DMS 273 (cell line): ENCODE results near the gene RASA3.

Source experiments
- DNase-seq: peaks from one replicate; lab custom pipeline; 2025; ENCODE audit not compliant: unreplicated experiment; lab: John Stamatoyannopoulos, UW

Gene RASA3

DNA sequence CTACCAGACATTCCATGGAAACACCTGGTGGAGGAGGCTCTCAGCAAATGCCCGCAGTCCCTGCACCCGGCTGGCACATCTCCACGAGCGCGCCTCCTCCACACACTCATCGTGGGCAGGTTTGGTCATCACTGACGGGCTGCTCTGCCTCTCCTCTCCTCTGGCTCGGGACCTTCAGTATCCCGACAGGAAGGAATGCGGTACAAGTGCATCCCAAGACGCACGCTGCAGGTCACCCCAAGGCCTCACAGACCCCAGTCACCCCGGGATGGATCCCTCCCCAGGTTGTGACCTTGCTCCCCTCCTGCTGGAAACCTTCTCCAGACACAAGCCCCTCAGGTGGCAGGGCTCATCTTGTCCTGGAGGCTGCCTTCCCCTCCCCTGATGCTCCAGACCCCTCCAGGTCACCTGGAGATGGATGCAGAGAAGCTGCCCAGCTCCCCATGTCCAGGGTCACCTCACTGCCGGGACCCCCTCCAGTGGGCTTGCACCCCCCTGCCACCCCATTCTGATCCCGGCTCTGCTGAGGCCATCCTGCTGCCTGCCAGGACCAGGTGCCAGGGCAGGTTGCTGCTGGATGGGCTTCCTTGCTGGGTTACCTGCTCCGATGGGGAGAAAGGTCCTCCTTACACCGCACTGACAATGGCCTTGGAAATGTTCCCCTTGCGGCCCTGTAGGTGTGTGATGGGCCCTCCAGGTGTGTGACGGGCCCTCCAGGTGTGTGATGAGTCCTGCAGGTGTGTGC, 188.4 kb downstream of the RASA3 start:
- DNase-seq = no peak

DNA sequence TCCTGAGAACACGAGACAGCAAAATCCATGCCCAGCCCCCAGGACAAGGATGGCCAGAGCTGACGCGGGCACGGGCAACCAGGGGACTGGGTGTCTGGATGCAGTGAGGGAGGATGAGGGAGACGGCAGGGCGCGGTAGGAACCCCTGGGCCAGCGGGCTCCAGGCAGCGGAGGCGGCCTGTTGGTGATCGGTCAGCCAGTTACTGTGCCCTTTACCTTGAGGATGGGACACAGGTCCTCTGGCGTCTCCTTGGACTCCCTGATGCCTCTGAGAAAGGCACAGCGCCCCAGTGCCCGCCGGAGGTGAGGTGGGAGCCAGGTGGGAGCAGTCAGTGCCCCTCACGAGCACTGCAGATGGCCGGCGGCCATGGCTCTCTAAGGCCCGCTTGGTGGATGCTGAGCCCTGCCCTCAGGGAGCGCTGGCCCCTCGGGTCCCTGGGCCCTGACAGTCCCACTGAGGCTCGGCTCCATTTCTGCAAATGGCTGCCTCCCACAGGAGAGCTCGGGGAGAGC, 189.8 kb downstream of the RASA3 start:
- DNase-seq = no peak

DNA sequence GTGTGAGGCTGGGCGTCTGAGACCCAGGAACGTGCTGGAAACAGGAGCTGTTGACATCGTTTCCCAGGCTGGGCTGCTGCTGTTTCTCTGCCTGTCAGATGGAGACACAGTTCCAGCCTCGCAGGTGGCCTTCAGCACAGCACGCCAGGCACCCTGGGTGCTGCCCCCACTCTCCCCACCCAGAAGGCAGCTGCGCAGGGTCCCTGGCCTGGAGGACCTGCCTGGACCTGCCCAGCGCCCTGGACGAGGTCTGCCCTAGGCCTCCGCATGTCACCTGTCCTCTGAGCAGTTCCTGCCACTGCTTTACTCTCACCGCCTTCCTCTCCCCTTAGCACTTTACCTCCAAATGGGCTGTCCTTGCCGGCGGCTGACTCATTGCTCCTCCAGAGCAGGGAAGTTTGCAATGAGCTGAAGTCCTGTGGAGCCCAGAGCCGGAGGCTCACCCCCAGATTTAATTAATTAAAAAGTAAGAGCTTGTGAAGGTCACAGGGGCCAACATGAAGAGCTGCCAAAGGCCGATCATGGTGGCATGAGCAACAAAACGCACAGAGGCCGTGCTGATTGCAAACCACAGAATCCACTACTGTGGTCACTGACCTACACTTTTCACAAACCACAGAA, 190.7 kb downstream of the RASA3 start:
- DNase-seq = no peak

DNA sequence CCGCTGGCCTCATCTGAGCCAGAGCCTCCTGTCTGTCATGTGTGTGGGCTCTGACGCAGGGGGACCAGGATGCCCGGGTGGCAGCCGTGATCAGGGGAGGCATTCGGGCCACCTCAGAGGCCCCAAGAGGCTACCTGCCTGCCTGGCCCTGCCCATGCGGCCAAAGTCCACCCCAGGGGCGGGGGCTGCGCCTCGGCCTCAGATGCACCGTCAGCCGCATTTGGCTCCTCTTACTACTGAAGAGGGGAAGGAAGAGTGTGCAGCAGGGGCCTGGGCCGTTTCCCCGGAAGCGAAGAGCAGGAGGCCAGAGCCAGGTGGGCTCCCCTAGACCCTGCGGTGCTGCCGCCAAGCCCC, 192.5 kb downstream of the RASA3 start:
- DNase-seq = no peak

DNA sequence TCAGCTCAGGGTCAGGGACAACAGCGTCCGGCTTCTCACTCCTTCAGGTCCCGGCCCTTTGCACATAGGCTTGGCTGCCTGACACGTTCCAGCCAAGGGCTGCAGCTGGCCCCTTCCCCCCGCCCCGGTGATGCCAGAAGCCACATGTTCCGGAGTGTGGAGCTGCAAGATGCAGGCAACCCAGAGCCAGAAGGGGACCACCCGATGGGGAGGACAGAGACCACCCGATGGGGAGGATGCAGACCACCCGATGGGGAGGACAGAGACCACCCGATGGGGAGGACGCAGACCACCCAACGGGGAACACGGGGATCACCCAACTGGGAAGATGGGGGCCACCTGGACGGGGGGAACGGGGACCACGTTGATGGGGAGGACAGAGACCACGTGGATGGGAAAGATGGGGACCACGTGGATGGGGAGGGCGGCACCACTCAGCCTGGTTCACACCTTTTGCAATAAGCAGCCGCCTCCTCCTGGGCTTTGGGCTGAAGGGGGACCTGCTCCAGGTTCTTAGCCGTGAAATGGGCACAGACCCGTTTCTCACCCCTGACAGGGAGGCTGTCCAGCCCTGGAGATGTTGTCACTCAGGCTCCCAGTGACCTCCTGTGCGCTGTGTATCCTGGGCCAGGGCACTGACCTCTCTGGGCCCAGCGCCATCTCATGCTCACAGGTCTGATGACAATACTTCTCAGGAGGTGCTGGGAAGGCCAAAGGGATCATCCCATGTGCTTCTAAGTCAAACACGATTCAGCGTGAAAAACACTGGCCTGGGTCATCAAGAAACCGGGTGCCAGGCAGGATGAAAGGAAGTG, 193.1 kb downstream of the RASA3 start:
- peak; percentile 47 for DNase-seq

DNA sequence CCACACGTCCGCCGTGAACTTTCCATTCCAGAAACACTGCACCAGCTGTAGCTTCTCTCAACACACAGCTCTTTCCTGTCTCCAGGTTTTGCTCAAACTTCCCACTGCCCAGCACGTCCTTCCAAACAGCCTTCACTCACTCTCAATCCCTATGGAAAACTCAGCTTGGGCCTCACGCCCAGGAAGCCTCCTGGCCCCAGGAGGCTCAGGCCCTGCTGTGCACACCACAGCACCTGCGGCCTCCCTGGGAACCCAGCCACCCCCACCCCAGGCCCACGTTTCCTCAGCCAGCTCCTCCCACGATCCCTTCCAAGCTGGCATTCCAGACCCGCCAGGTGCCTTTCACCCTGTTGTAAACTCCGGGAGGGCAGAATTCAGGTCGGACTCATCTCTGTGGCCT, 193.7 kb downstream of the RASA3 start:
- peak; percentile 47 for DNase-seq

DNA sequence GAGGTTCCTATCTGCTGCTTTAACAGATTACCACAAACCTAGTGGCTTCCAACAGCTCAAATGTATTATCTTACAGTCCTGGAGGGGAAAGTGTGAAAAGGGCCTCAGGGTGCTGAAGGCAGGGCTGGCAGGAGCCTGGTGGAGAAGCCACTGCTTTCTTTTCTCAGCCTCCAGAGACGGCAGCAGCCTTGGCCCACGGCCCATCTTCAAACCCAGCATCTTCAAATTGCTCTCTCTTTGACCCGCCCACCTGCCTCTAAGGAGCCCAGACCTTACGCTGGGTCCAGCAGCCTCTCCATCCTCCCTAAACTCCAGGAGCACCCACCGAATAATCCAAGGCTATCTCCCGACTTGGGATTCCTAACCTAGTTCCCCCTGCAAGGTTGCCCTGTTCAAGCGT, 194.2 kb downstream of the RASA3 start:
- peak; percentile 18 for DNase-seq

DNA sequence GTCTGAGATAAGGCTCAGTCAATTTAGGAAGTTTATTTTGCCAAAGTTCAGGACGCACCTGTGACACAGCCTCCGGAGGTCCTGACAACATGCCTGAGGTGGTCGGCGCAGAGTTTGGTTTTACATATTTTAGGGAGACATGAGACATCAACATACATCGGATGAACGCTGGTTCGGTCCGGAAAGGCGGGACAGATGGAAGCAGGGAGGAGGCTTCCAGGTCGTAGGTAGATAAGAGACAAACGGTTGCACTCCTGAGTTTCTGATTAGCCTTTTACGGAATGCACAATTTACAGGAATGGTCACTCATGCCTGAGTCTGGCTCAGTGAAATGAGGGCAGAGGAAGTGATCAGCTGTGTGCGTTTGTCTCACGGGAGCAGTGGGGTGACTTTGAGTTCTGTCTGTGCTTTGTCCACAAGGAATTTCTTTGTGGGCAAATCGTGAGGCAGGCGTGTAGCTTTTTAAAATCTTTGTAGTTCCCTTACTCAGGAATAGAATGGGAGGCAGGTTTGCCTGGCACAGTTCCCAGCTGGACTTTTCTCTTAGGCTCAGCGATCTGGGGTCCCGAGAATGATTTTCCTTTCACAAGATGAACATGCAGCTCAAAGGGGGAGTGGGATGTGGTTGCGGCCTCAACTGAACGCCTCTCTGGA, 194.8 kb downstream of the RASA3 start:
- no peak for DNase-seq

DNA sequence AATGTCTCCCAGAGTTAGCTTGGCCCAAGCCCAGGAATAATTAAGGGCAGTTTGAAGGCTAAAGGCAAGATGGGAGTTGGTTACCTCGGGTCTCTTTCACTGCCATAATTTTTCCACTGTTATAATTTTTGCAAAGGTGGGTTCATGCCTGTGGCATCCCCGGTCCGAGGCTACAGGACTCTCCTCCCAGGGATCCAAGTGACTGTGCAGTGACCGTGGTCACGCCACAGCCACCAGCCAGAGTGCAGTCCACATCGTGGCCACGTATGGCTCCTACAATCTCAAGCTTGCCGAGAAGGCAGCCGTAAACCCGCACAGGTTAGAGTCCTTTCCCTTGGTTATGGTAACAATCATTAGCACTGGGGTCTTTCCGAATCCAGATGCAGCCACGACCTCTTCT, 195.3 kb downstream of the RASA3 start:
- no peak for DNase-seq

DNA sequence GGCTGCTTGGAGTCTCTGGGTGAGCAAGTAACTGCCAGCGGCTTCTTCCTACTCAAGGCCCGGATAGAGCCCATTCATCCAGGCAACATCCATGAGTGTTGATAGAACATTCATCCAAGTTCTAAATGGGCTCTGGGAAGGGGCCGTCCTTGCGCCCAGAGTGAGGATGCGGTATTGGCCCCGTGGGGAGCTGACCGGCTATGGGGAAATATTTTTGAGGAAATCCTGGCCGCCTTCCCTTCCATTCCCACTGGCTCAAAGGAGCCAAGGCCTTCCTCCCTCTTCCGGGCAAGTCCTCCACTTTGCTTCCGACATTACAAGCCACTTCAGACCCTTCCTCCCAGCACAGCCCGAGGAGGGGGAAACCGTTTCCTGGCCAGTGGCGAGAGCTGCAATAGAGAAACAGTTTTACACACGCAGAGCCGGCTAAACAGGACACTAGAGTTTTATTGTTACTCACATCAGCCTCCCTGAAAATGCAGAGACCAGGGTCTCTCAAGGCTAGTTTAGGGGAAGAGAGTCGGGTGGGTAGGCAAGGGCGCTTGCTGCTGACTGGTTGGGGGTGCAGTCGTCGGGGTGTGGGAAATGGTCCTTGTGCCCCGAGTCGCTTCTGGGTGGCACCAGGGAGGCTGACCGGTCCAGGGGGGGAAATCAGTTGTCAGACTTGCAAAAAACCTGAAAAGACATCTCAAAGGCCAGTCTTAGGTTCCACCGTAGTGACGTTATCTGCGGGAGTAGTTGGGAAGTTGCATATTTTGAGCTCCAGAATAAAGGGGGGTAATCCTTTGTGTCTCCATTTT, 196.1 kb downstream of the RASA3 start:
- no peak for DNase-seq

DNA sequence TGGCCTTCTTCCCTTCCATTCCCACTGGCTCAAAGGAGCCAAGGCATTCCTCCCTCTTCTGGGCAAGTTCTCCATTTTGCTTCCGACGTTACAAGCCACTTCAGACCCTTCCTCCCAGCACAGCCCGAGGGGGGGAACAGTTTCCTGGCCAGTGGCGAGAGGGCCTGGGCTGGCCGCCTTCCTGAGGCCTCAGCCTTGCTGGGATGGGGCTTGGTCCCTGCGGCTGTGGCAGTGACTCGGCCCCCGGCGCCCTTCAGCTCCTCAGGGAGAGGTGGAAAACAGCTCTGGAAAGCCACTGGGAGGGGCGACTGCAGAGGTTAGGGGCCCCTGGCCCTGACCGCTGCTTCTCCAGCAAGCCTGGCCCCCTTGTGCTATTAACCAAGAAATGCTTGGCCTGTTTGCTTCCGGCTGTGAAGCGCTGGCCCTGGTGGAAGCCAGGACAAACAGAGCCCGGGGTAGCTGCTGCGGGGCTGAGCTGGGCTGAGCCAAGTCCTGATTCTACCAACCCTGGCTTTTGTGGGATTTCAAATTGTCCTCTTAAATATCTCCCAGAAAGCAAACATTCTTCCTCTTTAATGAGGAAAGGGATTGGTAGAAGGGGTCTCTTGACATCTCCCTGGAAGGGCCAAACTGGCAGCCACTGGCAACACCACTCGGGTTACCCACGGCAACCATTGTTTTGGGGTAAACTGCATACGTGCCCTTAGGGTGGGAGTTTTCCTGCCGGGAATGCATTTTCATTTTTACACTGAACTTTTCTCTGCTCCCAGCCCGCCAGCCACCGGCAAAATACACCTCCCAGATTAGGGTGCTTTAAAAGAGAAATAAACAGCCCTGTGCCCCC, 197.2 kb downstream of the RASA3 start:
- DNase-seq = no peak

DNA sequence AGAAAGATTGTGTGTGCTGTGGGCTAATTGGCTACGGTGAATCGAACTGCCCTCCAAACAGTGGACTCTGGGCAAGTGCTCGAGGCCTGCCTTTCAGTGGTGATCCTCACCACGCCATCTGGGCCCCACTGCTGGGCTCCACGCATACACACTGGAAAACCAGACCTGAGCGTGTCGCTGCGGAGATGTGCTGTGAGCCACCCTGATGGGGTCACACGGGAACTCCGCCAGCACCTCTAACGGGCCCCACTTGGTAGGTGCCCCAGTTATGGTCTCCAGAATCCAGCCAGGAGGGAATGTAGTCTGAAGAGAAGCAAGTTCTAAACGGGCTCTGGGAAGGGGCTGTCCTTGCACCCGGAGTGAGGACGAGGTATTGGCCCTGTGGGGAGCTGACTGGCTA, 197.8 kb downstream of the RASA3 start:
- DNase-seq = no peak

DNA sequence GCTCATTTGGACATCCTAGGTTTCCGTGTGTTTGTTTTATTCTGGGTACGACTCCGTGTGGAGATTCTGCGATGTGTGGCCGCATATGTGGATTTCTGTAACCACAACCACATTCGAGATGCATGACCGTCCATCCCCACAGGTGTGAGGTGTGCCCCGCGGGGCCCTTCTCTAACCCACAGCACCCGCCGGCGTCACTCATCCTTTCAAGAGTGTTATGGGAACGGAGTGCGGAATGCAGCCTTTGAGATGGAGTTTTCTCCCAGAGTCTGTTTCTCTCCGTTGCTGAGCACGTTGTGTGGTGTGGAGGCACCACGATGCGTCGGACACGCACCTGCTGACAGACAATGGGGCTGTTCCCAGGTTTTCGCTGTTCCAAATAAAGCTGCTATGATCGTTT, 198.5 kb downstream of the RASA3 start:
- no peak for DNase-seq

DNA sequence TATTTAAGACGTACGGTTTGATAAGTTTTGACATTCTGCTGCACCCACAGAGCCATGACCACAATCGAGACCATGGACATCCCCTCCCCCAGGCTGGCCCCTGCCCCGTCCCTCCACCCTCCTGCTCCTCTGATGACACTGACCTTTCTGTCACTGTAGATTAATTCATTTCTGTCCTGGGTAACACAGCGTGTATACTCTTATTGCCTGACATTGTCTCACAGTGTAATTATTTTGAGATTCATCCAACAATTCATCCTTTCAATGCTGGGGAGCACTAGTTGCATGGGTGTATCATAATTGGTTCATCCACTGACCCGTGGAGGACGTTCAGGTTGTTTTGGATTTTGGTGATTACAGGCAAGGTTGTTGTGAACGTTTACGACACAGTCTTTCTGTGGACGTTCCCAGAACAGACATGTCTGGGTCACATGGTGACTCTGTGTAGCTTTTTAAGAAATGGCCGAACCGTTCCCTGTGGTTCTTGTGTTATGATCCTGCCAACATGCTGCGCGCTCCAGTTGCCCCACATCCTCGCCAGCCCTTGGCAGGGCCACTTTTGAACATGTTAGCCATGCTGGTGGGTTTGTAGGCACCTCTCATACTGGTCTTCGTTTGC, 200.5 kb downstream of the RASA3 start:
- DNase-seq = no peak

DNA sequence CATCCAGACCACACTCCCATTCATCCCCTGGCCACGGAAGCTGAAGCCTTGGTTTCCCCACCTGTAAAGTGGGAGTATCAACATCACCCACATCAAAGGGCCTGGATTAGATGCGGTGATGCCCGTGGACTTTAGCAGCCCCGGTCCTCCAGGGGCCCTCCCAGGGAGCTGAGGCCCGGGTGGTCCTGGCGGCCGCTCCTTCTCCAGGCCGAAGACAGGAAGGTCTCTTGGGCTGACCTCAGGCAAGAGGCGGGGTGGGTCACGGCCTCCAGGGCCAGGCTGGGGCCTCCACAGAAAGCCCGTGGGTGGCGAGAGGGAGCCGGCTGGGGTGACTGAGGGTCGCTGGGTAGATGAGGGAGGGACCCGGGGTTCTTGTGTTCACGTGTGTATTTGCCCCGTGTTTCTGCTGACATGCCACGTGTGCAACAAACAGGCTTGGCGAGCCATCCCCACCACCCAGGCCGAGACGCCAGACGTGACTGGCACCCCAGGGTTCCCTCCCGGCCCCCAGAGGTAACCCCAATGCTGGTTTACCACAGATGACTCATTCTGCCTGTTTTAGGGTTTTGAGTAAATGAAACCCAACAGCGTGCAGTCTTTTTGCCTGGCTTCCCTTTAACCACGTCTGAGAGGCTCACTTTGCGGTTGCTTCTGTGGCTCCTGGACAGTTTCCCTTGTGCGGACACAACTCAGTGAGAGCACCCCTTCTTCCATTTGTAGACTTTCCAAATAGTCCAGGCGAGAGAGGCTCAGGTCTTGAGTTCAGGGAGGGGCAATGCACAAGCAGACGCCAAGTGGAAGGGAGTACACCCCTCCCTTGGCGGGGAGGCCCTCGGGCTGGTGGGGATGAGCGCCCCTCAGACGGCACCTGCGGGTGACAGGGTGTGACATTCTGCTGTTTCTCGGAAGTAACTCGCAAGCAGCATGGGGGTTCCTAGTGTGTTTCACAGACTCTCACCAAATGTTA, 201.5 kb downstream of the RASA3 start:
- no peak for DNase-seq

DNA sequence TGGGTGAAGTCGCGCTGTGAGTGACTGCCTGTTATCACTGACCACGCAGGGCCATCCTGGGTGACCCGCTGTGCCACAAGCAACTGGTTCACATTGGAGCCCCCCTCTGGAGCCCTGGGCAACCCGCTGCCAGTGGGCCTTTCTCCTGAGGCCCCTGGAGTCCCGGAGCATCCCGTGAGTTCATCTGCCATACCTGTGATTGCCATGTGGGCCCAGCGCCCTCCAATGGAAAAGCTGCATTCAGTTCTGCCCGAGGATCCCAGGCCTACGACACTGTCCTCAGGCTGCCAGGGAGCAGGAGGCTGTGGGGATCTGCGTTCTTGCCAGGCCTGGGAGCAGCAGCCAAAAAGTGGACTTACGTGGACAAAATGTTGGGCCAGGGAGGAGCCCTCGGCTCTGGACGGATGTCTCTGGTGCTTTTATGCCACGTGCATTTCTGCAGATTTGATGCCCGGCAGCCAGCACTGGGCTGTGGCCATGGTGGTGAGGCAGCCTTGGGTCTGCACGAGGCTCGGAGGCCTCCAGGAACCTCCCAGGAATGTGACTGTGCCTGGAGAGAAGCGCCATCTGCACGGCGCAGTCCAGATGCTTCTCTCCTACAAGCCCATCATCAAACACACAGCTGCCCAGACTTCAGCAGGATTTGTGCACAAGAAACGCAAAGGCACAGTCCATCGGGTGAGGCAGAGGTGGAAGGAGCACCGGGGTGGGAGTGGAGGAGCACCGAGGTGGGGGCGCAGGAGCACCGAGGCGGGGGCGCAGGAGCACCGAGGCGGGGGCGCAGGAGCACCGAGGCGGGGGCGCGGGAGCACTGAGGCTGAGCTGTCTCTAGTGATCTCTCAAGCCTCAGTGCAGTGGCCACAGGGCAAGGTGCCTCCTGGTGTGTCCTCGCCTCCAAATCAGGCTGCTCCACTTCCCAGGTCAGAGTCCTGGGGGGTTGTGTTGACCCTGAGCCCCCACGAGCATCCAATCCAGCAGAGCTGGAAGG, 202.5 kb downstream of the RASA3 start:
- DNase-seq = no peak
